Measurements from ENCODE around the gene SCAP.

DNA sequence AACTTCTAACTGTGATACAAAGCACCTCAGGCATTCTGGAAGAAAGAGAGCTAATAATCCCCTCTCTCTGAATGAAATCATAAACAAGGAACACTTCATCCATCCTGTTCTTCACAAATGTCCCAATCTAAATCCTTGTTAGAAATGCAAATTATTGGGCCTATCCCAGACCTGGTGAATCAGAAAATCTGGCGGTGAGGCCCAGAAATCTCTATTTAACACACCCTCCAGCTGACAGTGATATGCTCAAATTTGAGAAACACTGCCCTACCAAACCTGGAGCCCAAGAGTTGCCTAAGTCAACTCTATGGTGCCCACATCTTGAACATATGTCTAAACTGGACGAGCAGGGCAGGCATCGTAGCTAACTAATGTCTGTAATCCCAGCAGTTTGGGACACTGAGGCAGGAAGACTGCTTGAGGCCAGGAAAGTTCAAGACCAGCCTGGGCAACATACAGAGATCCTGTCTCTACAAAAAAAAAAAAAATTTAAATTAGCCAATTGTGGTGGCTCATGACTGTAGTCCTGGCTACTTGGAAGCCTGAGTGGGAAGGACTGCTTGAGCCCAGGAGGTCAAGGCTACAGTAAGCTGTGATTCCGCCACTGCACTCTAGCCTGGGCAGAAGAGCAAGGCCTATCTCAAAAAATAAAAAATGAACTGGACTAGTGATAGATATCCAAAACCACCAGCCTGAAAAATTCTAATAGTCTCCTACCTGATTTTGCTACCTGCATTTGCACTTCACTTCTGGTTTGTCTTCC is 23.1 kb downstream of the SCAP start:
- TF ChIP-seq, protein P1, sequence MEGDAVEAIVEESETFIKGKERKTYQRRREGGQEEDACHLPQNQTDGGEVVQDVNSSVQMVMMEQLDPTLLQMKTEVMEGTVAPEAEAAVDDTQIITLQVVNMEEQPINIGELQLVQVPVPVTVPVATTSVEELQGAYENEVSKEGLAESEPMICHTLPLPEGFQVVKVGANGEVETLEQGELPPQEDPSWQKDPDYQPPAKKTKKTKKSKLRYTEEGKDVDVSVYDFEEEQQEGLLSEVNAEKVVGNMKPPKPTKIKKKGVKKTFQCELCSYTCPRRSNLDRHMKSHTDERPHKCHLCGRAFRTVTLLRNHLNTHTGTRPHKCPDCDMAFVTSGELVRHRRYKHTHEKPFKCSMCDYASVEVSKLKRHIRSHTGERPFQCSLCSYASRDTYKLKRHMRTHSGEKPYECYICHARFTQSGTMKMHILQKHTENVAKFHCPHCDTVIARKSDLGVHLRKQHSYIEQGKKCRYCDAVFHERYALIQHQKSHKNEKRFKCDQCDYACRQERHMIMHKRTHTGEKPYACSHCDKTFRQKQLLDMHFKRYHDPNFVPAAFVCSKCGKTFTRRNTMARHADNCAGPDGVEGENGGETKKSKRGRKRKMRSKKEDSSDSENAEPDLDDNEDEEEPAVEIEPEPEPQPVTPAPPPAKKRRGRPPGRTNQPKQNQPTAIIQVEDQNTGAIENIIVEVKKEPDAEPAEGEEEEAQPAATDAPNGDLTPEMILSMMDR (IDR thresholded peaks at IDR 0.05; ENCODE audit: borderline replicate concordance, extremely low read depth, low read length, poor library complexity, severe bottlenecking), result no peak
- no peak for TF ChIP-seq EZH2 (IDR thresholded peaks at IDR 0.05; ENCODE audit: borderline replicate concordance, low read depth, low read length, severe bottlenecking)

Measured in DND-41 (cell line).